HAP-1 (cell line): ENCODE measurements around the gene PMM2.
"Not testable (repeated sequence)": the region's sequence is repeated elsewhere in the genome, so short reads cannot be mapped to it uniquely, and the experiment has no call there.

ENCODE experiments used
- DNase-seq, 2 experiments: peaks; one replicate each; pipeline ENCODE4 v3.0.0-alpha.2; 2016 to 2020; ENCODE audit warnings: low spot score in 2 of 2
- H3K27me3 ChIP-seq: fragments of 250-450 bp; sonication (Bioruptor Pico); 2 replicates; pipeline ENCODE4 v1.5.1; 2020; ENCODE audit warnings: low read depth, mild to moderate bottlenecking, moderate library complexity
- H3K36me3 ChIP-seq: fragments of 250-450 bp; sonication (Bioruptor Pico); replicated peaks from 2 replicates; pipeline ENCODE4 v1.5.1; 2020; ENCODE audit warnings: mild to moderate bottlenecking
- H3K4me1 ChIP-seq: fragments of 250-450 bp; sonication (Bioruptor Pico); 2 replicates; pipeline ENCODE4 v1.5.1; 2020; ENCODE audit warnings: mild to moderate bottlenecking
- H3K4me3 ChIP-seq: fragments of 250-450 bp; sonication (Bioruptor Pico); 2 replicates; pipeline ENCODE4 v1.5.1; 2020; ENCODE audit warnings: mild to moderate bottlenecking, moderate library complexity
- H3K9me3 ChIP-seq: fragments of 250-450 bp; sonication (Bioruptor Pico); 2 replicates; pipeline ENCODE4 v1.5.1; 2020; ENCODE audit warnings: mild to moderate bottlenecking, moderate library complexity
- in situ Hi-C: fragments of 300-500 bp; cut with MboI; formaldehyde crosslinking; loops from 3 replicates; pipeline ENCODE4 v1.14.3; 2020; ENCODE audit warnings: low sequenced_read_pairs, inconsistent platforms, mixed read lengths

Gene PMM2

DNA sequence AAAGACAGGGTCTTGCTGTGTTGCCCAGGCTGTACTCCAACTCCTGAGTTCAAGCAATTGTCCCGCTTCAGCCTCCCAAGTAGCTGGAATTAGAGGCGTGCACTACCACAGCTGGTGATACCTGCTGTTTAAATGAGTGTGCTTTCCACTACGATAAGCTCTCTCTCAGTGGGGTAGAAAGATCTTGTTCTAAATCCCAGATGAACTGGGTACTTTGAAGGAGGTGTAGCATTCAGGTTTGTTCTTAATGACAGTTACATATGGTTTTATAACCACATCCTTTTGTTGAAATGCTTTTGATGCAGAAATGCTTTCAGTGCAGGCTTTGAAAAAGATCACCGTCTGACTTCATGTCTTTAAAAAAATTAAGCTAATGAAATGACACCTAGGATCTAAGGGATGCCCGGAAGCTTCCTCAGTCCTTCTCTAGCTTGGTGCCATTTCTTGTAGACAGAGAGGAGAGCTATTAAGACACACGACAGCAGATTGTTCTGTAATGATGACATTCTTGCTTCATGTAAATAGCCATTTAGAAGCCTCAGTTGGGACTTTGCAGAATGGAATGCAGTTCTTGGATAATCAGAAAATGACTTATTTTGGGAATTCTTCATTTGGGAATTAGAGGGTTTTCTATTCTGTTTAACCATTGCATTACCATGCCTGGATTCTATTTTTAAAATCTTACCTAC lies 19.5 kb downstream of the PMM2 start:
- in situ Hi-C loops, result no loop called here
- H3K4me1 ChIP-seq, result peaks cover 10% of the 10 kb centered on the region
- H3K36me3 ChIP-seq, result peaks cover 86% of the 10 kb centered on the region
- no peaks in the 10 kb centered on the region for H3K27me3 ChIP-seq
- H3K9me3 ChIP-seq, result no peaks in the 10 kb centered on the region
- H3K4me3 ChIP-seq, result no peak overlapping the region
- DNase-seq, result no peak

DNA sequence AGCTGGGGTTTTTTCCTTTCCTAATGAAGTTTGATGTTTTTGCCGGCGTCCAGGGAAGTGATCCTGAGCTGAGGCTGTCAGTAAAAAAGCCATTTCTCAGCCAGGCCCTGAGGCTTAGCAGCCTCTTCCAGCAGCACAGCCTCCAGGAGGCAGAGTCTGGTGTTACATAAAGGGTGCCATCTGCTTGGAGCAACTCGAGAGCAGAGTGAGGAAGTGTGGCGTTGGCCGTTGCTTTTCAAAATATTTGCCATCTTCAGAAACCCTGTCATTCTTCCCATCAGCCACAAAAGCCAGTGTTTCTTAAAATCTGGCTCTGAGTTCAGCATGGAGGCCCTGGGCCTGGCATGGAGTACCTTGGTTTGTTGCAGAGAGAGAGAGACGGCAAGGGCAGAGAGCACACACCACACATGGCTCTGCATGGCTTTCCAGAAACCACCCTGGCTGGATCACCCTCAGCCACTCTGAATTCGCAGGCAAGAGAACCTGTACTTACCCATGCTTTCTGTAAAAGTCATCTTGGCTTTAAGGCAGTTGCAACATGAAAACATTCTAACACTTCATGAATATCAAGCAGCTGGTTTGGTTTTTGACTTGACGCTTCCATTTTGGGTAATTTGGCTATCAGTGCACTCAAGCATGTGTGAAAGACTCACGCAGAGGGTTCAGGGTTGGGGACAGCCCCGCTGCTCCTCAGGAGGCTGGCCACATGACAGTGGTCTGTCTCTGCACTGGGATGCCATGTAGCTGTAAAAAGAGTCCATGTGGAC lies 21.0 kb downstream of the PMM2 start:
- in situ Hi-C loops, result no loop called here

DNA sequence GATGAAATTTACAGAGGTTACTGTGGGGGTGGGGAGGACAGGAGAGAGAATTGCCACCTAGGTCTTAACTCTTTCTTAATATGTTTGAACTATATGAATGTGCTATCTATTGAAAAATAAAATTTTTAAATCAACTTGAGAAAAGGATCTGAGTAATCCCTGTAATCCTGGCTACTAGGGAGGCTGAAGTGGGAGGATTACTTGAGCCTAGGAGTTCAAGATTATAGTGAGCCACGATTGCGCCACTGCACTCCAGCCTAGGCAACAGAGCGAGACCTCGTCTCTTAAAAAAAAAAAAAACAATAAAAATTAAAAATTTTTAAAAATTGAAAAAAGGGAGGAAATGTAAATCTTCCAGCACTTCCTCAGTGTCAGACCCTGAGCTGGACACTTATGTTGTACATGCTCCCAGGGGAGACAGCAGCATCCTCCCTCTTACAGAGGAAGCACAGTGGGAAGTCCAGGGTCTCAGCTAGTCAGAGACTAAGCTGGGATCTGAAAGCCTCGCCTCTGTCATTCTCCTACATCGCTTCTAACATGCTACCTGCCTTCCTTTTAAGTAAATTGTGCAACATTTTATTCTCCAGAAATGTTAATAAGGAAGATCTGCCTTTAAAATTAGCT lies 21.9 kb downstream of the PMM2 start:
- H3K27me3 ChIP-seq, result no peaks in the 10 kb centered on the region
- no peak overlapping the region for H3K4me3 ChIP-seq
- DNase-seq, result peak in 1 of 2 experiments; percentile 40
- no peaks in the 10 kb centered on the region for H3K9me3 ChIP-seq
- H3K36me3 ChIP-seq, result peaks cover 84% of the 10 kb centered on the region
- H3K4me1 ChIP-seq, result peaks cover 10% of the 10 kb centered on the region
- in situ Hi-C loops, result no loop called here

More for the DNA sequence above, 21.0 kb downstream of the PMM2 start:
- Histone ChIP-seq H3K27me3 (no peaks in the 10 kb centered on the region), H3K36me3 (peaks cover 82% of the 10 kb centered on the region), H3K4me3 (no peak overlapping the region), H3K4me1 (peaks cover 10% of the 10 kb centered on the region), H3K9me3 (no peaks in the 10 kb centered on the region)
- DNase-seq, result no peak

DNA sequence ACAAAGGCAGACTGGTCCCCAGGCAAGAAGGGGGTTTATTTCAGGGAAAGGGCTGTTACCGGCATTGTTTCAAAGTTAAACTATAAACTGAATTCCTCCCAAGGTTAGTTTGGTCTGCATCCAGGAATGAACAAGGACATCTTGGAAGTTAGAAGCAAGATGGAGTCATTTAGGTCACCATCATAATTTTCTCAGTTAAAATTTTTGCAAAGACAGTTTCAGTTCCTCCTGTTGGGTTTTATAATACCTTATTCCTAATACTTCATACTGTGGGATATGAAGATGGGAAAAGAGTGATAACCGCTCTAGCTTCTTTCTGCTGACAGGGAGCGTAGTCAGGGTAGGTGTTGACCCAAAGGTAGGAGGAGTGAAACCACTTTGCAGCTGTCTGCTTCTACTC lies 24.8 kb downstream of the PMM2 start:
- in situ Hi-C loops, result no loop called here

DNA sequence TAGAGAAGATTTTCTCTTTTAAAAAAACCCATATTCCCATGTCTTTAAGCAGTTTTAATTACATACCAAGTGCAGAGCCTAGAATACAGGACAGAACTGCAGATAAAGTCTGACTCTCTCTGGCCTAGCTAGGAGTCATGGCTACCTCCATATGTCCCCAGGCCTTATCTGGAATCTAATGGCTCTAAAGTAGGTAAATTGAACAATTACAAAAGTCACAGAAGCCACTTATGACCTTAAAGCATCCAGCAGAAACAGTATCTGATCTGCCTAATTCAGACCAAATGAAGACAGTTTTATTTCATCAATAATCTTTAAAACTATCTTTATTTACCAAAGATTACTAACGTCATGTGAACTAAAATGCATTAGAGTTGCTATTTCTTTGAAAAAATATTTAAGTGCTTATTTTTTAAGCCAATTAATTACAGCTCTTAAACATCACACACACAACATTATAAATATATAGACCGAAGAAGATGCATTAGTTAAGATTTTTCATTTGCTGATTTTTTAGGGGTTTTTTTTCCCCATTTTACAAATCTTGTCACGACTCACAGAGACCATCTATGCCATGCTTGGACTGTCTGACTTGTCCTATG lies 28.7 kb downstream of the PMM2 start:
- no peaks in the 10 kb centered on the region for H3K27me3 ChIP-seq
- H3K4me1 ChIP-seq, result peaks cover 4% of the 10 kb centered on the region
- H3K4me3 ChIP-seq, result no peak overlapping the region
- H3K9me3 ChIP-seq, result no peaks in the 10 kb centered on the region
- no peak for DNase-seq
- in situ Hi-C loops, result no loop called here
- H3K36me3 ChIP-seq, result peaks cover 62% of the 10 kb centered on the region

More for the DNA sequence above, 24.8 kb downstream of the PMM2 start:
- Histone ChIP-seq H3K36me3 (peaks cover 66% of the 10 kb centered on the region), H3K4me1 (peaks cover 10% of the 10 kb centered on the region), H3K4me3 (no peak overlapping the region), H3K9me3 (no peaks in the 10 kb centered on the region), H3K27me3 (no peaks in the 10 kb centered on the region)
- no peak for DNase-seq

DNA sequence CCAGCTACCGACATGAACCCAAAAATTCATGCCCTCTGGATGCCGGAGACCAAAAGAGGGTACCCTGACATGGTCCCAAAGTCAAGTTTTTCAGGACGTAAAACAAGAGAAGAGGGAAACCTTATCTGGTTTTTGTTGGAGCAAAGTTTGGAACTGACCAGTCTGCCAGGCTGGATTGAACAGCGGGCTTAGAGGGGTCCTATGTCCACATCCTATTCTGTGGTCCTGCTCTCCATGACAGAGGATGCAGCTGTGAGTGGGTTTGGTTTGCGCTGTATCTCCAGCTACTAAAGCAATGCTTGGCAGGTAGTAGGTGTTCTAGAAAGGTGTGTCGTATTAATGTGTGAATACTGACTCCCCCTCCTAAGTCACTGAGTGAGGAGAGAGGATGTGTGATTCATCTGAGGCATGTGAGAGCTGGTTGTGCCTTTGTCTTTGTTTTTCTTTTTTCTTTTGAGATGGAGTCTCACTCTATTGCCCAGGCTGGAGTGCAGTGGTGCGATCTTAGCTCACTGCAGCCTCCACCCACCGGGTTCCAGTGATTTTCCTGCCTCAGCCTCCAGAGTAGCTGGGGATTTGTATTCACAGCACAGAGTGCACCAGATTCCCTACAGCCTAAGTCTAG lies 31.0 kb downstream of the PMM2 start:
- in situ Hi-C loops, result no loop called here
- H3K4me1 ChIP-seq, result peaks cover 14% of the 10 kb centered on the region
- no peak overlapping the region for H3K4me3 ChIP-seq
- no peak for DNase-seq
- H3K9me3 ChIP-seq, result no peaks in the 10 kb centered on the region
- H3K27me3 ChIP-seq, result no peaks in the 10 kb centered on the region
- peaks cover 48% of the 10 kb centered on the region for H3K36me3 ChIP-seq

DNA sequence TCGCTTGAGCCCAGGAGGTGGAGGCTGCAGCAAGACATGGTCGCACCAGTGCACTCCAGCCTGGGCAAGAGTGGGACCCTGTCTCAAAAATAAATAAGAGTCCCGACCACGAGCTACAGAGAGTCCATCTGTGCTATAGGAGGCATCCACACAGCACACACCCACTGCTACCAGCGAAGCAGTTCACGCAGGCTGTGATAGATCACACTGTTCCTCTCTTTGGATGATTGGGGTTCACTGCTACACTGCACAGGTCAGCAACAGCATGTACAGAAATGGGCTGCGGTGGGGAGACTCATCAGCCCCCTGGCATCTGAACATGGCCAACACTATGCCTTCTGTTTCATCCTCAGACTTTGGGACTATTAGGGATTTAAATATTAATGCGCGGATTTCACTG lies 33.8 kb downstream of the PMM2 start:
- Histone ChIP-seq H3K4me1 (peaks cover 14% of the 10 kb centered on the region), H3K4me3 (no peak overlapping the region), H3K27me3 (no peaks in the 10 kb centered on the region), H3K9me3 (no peaks in the 10 kb centered on the region), H3K36me3 (peaks cover 30% of the 10 kb centered on the region)
- no peak for DNase-seq
- in situ Hi-C loops, result no loop called here

DNA sequence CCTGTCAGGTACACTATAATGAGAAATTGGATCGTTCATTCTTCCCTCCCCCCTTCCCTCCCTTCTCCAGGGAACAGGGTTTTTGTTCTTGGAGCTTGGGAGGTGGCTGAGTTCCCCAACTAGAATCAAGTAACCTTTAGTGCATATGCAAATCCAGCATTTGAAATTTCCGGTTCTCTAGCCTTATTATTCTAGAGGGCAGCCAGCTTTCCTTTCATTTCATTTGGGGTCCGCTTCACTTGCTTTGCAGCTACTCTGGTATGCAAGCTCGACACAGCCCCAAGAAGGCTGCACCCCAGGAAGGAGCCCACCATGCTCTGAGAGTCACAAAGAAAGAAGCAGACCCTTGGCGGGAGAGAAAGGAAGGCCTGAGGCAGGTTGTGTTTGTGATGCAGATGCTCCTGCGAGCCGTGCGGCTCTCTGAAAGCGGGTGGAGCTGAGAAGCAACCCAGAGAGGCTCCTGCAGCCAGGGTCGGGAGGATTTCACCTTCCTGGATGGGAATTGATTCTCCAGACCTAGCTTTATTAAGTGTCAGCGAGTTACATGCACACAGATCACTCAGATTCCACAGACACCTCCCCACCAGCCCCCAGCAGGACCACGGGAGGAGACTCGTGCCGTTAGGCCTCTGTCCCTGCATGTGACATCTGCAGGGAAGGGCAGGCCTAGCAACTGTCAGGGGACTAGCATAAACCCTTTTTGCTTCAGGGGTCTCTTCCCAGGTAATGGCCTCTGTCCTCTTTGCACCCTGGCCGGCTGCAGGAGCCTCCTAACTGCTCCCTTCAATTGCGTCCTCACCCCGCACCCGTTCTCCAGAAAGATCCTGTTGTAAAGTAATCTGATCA lies 34.5 kb downstream of the PMM2 start:
- Histone ChIP-seq H3K4me1 (peaks cover 14% of the 10 kb centered on the region), H3K4me3 (peak overlapping the region; percentile 6; the same call in 1 of the 2 replicates), H3K36me3 (peaks cover 30% of the 10 kb centered on the region), H3K9me3 (no peaks in the 10 kb centered on the region), H3K27me3 (no peaks in the 10 kb centered on the region)
- in situ Hi-C loops, result no loop called here
- DNase-seq, result peak; percentile 75 to 76

DNA sequence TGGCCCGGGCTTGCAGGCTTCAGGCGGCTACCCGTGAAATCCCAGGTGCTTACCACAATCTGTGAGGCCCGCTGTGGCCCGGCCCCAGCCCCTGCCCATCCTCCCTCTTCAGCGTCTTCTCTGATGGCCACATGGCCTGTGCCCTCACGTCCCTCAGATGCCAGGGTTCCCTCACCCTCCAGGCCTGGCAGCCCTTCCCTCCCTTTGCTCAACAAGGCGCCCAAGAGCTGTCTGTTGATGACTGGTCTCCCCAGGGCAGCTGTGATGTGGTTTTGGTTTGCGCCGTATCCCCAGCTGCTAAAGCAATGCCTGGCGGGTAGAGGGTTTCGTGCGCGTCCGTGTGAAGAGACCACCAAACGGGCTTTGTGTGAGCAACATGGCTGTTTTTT lies 35.1 kb downstream of the PMM2 start:
- Histone ChIP-seq H3K27me3 (no peaks in the 10 kb centered on the region), H3K4me3 (no peak overlapping the region), H3K36me3 (peaks cover 33% of the 10 kb centered on the region), H3K4me1 (peaks cover 14% of the 10 kb centered on the region), H3K9me3 (no peaks in the 10 kb centered on the region)
- DNase-seq, result no peak
- in situ Hi-C loops, result no loop called here

DNA sequence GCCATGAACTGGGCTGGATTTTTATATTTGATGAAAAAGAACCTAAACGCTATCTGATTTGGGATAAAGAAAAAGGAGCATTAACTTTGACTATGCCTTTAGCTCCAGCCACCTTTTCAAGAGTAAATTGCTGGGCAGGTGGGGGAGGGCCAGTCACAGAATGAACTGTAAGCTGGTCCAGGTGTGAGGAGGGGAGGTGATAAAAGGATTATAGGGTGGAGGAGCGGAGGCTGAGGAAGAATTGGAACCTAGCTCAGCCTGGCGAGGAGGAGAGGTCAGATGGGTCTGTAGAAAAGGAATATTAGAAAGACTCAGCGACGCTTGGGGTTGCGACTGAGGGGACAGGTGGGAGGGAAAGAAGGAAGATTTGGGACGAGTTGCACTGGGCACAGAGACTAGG lies 39.2 kb downstream of the PMM2 start:
- DNase-seq, H3K4me1 ChIP-seq, H3K36me3 ChIP-seq, H3K27me3 ChIP-seq, H3K4me3 ChIP-seq, H3K9me3 ChIP-seq, in situ Hi-C loops: not testable (repeated sequence)

DNA sequence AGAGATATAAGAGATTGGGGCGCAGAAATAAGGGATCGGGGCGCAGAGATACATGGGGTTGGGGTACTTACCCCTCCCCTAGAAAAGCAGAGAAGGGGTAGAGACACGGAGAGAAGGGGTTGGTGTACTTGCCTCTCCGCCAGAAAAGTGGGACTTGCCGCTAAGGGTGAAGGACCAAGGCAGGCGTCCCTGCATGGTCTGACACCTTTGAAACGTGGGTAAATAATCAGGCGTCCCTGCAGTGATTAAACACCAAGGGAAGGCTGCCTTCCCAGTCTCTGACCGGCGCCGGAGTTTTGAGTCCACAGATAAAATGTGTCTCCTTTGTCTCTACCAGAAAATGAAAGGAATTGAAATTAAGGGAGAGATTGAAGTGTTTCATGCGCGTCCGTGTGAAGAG lies 40.0 kb downstream of the PMM2 start:
- DNase-seq, H3K27me3 ChIP-seq, H3K9me3 ChIP-seq, in situ Hi-C loops, H3K4me3 ChIP-seq, H3K36me3 ChIP-seq, H3K4me1 ChIP-seq: not testable (repeated sequence)

DNA sequence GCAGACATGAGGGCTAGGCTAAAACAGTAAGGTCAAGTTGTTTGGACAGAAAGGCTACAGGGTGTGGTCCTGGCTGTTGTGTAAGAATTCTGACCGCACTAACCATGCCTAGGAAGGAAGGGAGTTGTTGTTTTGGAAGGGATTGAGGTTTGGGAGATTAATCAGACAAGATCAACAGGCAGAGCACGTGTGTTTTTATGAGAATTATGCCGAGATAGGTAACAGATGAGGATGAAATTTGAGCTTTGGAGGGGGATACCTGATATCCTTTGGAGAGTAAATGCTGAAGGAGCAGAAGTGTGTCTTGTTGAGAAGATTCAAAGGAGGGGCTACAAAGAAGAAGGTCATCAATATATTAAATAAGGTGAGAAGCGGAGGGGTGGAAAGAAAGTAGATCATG lies 44.4 kb downstream of the PMM2 start:
- in situ Hi-C loops, H3K9me3 ChIP-seq, H3K4me1 ChIP-seq, DNase-seq, H3K27me3 ChIP-seq, H3K4me3 ChIP-seq: not testable (repeated sequence)
- H3K36me3 ChIP-seq, result peaks cover 12% of the 10 kb centered on the region; the same call in 1 of the 2 replicates

DNA sequence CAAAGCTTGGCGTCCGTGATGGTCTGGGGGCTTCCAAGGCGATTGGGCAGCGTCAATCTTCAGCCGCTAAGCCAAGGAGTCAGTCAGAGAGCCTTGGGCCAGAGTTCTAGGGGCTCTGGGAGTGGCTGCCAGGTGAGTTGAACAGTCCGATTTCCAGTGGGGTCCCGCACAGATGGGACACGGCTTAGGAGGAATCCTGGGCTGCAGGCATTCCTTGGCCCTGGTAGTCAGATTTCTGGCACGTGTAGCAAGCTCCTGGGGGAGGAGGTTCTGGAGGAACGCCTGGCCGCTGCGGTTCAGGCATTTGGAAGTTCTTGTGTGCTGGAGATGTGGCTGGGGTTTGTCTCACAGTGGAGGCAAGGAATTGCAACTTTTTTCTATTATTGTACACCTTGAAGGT lies 45.7 kb downstream of the PMM2 start:
- in situ Hi-C loops, H3K4me1 ChIP-seq, H3K9me3 ChIP-seq, DNase-seq, H3K4me3 ChIP-seq, H3K27me3 ChIP-seq: not testable (repeated sequence)
- peaks cover 14% of the 10 kb centered on the region for H3K36me3 ChIP-seq
